GM21723 (cell line): Measurements from ENCODE around the gene GPR160.
"Not testable (repeated sequence)": the region's sequence is repeated elsewhere in the genome, so short reads cannot be mapped to it uniquely, and the experiment has no call there.

ENCODE experiments used
- ATAC-seq: cut with Tn5 transposase; IDR thresholded peaks from one replicate; pipeline ENCODE4 v1.9.1; 2021; ENCODE audit warnings: mild to moderate bottlenecking, moderate library complexity; ENCODE audit not compliant: unreplicated experiment

Gene GPR160

GRCh38 chr3:170109579-170110293 lies 71.9 kb downstream of the GPR160 start:
- no peak for ATAC-seq

GRCh38 chr3:170111147-170111771 lies 73.5 kb downstream of the GPR160 start:
- ATAC-seq: no peak

- not testable (repeated sequence) for ATAC-seq
Observed at GRCh38 chr3:170114165-170114564, 76.4 kb downstream of the GPR160 start.

- no peak for ATAC-seq
Observed at GRCh38 chr3:170117134-170117533, 79.3 kb downstream of the GPR160 start.

- peak; percentile 91 for ATAC-seq
Observed at GRCh38 chr3:170128259-170128976, 90.6 kb downstream of the GPR160 start.

GRCh38 chr3:170128977-170129431 lies 91.2 kb downstream of the GPR160 start:
- ATAC-seq: peak; percentile 45

- ATAC-seq: no peak
Observed at GRCh38 chr3:170130532-170130931, 92.7 kb downstream of the GPR160 start.

GRCh38 chr3:170132335-170132734 lies 94.5 kb downstream of the GPR160 start:
- no peak for ATAC-seq
